ENCODE data around the gene GNAS.

DNA sequence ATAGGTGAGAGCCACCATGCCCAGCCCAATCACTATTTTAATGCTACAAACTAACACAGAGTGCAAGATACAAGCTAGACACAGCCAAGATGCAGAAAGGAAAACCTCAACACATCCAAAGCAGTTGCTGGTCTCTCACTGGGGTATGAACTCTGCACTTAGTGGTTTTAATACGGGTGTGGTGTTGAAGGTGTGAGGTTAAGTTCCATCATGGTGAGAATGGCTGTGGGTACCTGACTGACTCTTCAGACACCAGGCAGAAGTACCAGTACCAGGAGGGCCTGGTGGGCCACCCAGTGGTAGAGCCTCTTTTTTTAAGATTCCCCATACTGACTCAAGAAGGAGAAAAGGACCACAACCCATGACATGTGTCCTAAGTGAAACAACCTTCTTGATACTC lies 14.8 kb upstream of the GNAS start:
- TF ChIP-seq, protein P1, sequence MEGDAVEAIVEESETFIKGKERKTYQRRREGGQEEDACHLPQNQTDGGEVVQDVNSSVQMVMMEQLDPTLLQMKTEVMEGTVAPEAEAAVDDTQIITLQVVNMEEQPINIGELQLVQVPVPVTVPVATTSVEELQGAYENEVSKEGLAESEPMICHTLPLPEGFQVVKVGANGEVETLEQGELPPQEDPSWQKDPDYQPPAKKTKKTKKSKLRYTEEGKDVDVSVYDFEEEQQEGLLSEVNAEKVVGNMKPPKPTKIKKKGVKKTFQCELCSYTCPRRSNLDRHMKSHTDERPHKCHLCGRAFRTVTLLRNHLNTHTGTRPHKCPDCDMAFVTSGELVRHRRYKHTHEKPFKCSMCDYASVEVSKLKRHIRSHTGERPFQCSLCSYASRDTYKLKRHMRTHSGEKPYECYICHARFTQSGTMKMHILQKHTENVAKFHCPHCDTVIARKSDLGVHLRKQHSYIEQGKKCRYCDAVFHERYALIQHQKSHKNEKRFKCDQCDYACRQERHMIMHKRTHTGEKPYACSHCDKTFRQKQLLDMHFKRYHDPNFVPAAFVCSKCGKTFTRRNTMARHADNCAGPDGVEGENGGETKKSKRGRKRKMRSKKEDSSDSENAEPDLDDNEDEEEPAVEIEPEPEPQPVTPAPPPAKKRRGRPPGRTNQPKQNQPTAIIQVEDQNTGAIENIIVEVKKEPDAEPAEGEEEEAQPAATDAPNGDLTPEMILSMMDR (IDR thresholded peaks at IDR 0.05 in 2 of 3, conservative IDR thresholded peaks at IDR 0.05 in 1 of 3; ENCODE audit: control insufficient read depth in 2 of 3, extremely low read depth in 1 of 3, insufficient read depth in 1 of 3, low read depth in 3 of 3, low read length in 3 of 3): no peak
- TF ChIP-seq, protein P2, sequence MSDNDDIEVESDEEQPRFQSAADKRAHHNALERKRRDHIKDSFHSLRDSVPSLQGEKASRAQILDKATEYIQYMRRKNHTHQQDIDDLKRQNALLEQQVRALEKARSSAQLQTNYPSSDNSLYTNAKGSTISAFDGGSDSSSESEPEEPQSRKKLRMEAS (IDR thresholded peaks at IDR 0.05; ENCODE audit: low read depth, low read length): no peak
